Endothelial cell of umbilical vein (primary cell): ENCODE results near the gene LHPP. TPM values are rescaled to one million over a fixed set of nuclear protein-coding genes. Genes with fewer than 3 reads are reported as not detected.

Experiments used
- BruUV-seq: library from RNA; stranded (reverse); fragments of 400-500 nt; replicated peaks from 2 replicates; lab custom pipeline; 2021; lab: Mats Ljungman, UMichigan
- CTCF ChIA-PET: fragments of 300-600, 350-600 bp; sonication (Branson Sonifier 250); formaldehyde crosslinking; loops from one replicate; lab custom pipeline; 2021; ENCODE audit warnings: antibody characterized with exemption, inconsistent platforms; lab: Charles Lee
- POLR2A ChIA-PET: fragments of 300-600, 350-600 bp; sonication (Branson Sonifier 250); formaldehyde crosslinking; loops from one replicate; lab custom pipeline; 2021; ENCODE audit warnings: antibody characterized with exemption, inconsistent platforms; lab: Charles Lee
- DNase-seq: peaks from one replicate; pipeline ENCODE4 v3.0.0-alpha.2; 2011; ENCODE audit warnings: low read depth, low spot score
- FAIRE-seq: peaks from 2 replicates; lab custom pipeline; 2011; peaks lifted over from hg19 to GRCh38; lab: Jason Lieb, UNC
- H2AFZ ChIP-seq: 2 replicates; pipeline ENCODE4 v1.6.0; 2012; ENCODE audit warnings: low read depth, low read length, control low read depth, inconsistent platforms
- H3K27ac ChIP-seq: 2 replicates; pipeline ENCODE4 v1.5.1; 2011; ENCODE audit warnings: low read depth, mild to moderate bottlenecking, control low read depth, low read length, moderate library complexity; ENCODE audit not compliant: insufficient read depth
- H3K27me3 ChIP-seq, 2 experiments: 2 replicates each; pipeline versions ENCODE4 v1.6.0 to v1.6.1; 2011; ENCODE audit warnings: low read length in 2 of 2, mixed read lengths in 1 of 2; ENCODE audit not compliant: control insufficient read depth in 2 of 2, insufficient read depth in 2 of 2
- H3K36me3 ChIP-seq, 2 experiments: 2 replicates in 1 of 2; 3 replicates in 1 of 2; pipeline ENCODE4 v1.5.1; 2011; ENCODE audit warnings: low read length in 2 of 2, mild to moderate bottlenecking in 1 of 2, moderate library complexity in 1 of 2; ENCODE audit not compliant: control insufficient read depth in 2 of 2, insufficient read depth in 2 of 2; ENCODE audit errors: extremely low read depth in 1 of 2
- H3K4me1 ChIP-seq: 3 replicates; pipeline ENCODE4 v1.5.1; 2011; ENCODE audit warnings: mild to moderate bottlenecking, low read length; ENCODE audit not compliant: control insufficient read depth, insufficient read depth; ENCODE audit errors: extremely low read depth
- H3K4me2 ChIP-seq: 2 replicates; pipeline ENCODE4 v1.6.1; 2011; ENCODE audit warnings: low read length, control low read depth, mixed read lengths; ENCODE audit not compliant: insufficient read depth
- H3K4me3 ChIP-seq, 3 experiments: fragments of 200-600 bp in 1 of 3; sonication (generic), shearing (Covaris generic) in 1 of 3; replicated peaks in 1 of 3; 2 replicates each; pipeline ENCODE4 v1.5.1; 2011 to 2016; ENCODE audit warnings: control low read depth in 3 of 3, low read length in 3 of 3, mild to moderate bottlenecking in 2 of 3, inconsistent platforms in 1 of 3, low read depth in 1 of 3, moderate library complexity in 1 of 3; ENCODE audit not compliant: insufficient read depth in 1 of 3
- H3K79me2 ChIP-seq: 2 replicates; pipeline ENCODE4 v1.6.0; 2012; ENCODE audit warnings: low read length, inconsistent platforms; ENCODE audit not compliant: control insufficient read depth, insufficient read depth
- H3K9ac ChIP-seq: replicated peaks from 2 replicates; pipeline ENCODE3; 2011; ENCODE audit warnings: low read length, control low read depth; ENCODE audit not compliant: insufficient read depth; ENCODE audit errors: extremely low read depth
- H3K9me1 ChIP-seq: replicated peaks from 3 replicates; pipeline ENCODE4 v1.6.0; 2011; ENCODE audit warnings: mild to moderate bottlenecking, low read length; ENCODE audit not compliant: control insufficient read depth, insufficient read depth; ENCODE audit errors: extremely low read depth
- H3K9me3 ChIP-seq: replicated peaks from 2 replicates; pipeline ENCODE4 v1.5.1; 2012; ENCODE audit warnings: low read length, inconsistent platforms; ENCODE audit not compliant: control insufficient read depth, insufficient read depth
- H4K20me1 ChIP-seq: replicated peaks from 2 replicates; pipeline ENCODE3; 2011; ENCODE audit warnings: mild to moderate bottlenecking, low read length; ENCODE audit not compliant: control insufficient read depth, insufficient read depth; ENCODE audit errors: extremely low read depth
- EZH2 ChIP-seq: IDR thresholded peaks from 2 replicates; pipeline ENCODE4 v1.6.1; 2012; ENCODE audit warnings: borderline replicate concordance, low read depth, mild to moderate bottlenecking, moderate library complexity, low read length, inconsistent platforms; ENCODE audit not compliant: severe bottlenecking
- FOS ChIP-seq: IDR thresholded peaks from 2 replicates; pipeline ENCODE4 v1.6.1; 2011; ENCODE audit warnings: mild to moderate bottlenecking, low read length, moderate library complexity, borderline replicate concordance; ENCODE audit not compliant: insufficient read depth
- GATA2 ChIP-seq: IDR thresholded peaks from 2 replicates; pipeline ENCODE4 v1.7.0; 2011; ENCODE audit warnings: low read depth, mild to moderate bottlenecking, moderate library complexity, mixed read lengths, low read length; ENCODE audit not compliant: insufficient read length, insufficient read depth
- JUN ChIP-seq: IDR thresholded peaks from 2 replicates; pipeline ENCODE4 v1.6.1; 2011; ENCODE audit warnings: borderline replicate concordance, low read depth; ENCODE audit not compliant: insufficient read length, insufficient read depth
- MAX ChIP-seq: IDR thresholded peaks from 2 replicates; pipeline ENCODE4 v1.6.1; 2011; ENCODE audit not compliant: insufficient read depth, insufficient read length
- MYC ChIP-seq: IDR thresholded peaks from one replicate; pipeline ENCODE4 v1.6.1; 2011; ENCODE audit warnings: mild to moderate bottlenecking, low read depth, low read length
- POLR2A ChIP-seq: IDR thresholded peaks from 2 replicates; pipeline ENCODE4 v1.6.1; 2012; ENCODE audit warnings: low read depth, mild to moderate bottlenecking, control low read depth, low read length
- POLR2AphosphoS5 ChIP-seq: IDR thresholded peaks from 2 replicates; pipeline ENCODE4 v1.6.1; 2012; ENCODE audit warnings: low read depth, mild to moderate bottlenecking, control low read depth, low read length, moderate library complexity; ENCODE audit not compliant: insufficient read depth
- dilution Hi-C: fragments of 300-500 bp; cut with MboI; formaldehyde crosslinking; loops from one replicate; pipeline ENCODE4 v1.15.0; 2019; ENCODE audit warnings: low sequenced_read_pairs; ENCODE audit not compliant: extremely low pct_ligation_motif_present
- intact Hi-C: fragments of 100-400 bp; cut with micrococcal nuclease; formaldehyde crosslinking; loops from one replicate; pipeline ENCODE4 v1.10.0; 2022
- polyA plus RNA-seq, 4 experiments: library from polyadenylated mRNA; depleted of rRNA in 3 of 4; stranded (reverse) in 3 of 4; unstranded in 1 of 4; fragments of >200 nt; gene quantifications; 2 replicates each; pipeline versions ENCODE4 v1.2.1 to v1.2.3, GENCODE V29; 2011 to 2012; ENCODE audit warnings: missing spikeins in 1 of 4
- total RNA-seq: library from RNA; stranded (reverse); gene quantifications from 2 replicates; pipeline ENCODE4 v1.2.3, GENCODE V29; 2021
- TF ChIP-seq, protein P1 (sequence below), 2 donors: IDR thresholded peaks; 1 replicate in 1 of 2; 2 replicates in 1 of 2; pipeline ENCODE4 v1.5.1; 2011; ENCODE audit warnings: low read length in 2 of 2, mild to moderate bottlenecking in 2 of 2, moderate library complexity in 2 of 2, control low read depth in 1 of 2, inconsistent platforms in 1 of 2, low read depth in 1 of 2; ENCODE audit not compliant: insufficient read depth in 1 of 2; ENCODE audit errors: extremely low read depth in 1 of 2

Gene LHPP
- total and polyA plus RNA-seq, 2 donors (not counting 3 experiments of a cell fraction or from before 2014, with no cell fraction given) = 5.8 to 11.2 TPM

DNA sequence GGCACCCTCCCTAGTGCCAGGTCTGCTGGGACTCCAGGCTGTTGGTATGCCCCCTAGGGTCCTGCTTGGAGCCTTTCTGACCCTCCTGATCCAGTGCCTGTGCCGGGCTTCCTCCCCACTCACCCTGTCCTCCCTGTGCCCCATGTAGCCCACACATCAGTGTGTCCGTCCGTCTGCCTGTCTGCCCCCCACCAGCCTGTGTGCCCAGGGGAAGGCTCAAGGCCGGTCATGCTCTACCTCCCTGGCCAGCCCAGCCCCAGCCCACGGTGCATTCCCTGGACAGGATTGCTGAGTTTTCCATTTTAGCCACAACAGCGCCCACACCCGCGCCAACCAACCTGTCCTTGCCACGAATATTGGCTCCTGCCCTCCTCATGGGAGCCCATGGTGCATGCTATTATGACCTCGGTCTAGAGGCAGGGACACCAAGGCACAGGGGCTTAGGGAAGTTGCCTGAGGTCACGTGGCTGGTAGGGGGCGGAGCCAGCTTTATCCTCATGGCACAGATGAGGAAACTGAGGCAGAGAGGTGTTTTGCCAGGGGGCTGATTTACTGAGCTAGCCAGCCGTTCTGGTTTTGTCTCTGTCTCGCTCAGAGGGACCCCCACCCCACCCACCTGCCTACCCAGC is 146.6 kb downstream of the LHPP start:
- H3K4me2 ChIP-seq = no peak overlapping the region
- no peaks in the 10 kb centered on the region for H3K9me1 ChIP-seq
- no peaks in the 10 kb centered on the region for H4K20me1 ChIP-seq
- no peaks in the 10 kb centered on the region for H3K27me3 ChIP-seq
- no peak for FAIRE-seq
- dilution Hi-C loops (no loop called here), intact Hi-C loops (loop anchor here (10.0 kb wide), 1 partner anchor 1603 kb away; the partner anchor contains the start of genes ACADSB and IKZF5)
- DNase-seq = no peak
- H3K27ac ChIP-seq = no peak overlapping the region
- peaks cover 7% of the 10 kb centered on the region for H3K4me1 ChIP-seq
- no peak overlapping the region for H3K4me3 ChIP-seq
- TF ChIP-seq MAX = no peak
- no peak for TF ChIP-seq JUN
- TF ChIP-seq GATA2 = no peak
- TF ChIP-seq, protein P1, sequence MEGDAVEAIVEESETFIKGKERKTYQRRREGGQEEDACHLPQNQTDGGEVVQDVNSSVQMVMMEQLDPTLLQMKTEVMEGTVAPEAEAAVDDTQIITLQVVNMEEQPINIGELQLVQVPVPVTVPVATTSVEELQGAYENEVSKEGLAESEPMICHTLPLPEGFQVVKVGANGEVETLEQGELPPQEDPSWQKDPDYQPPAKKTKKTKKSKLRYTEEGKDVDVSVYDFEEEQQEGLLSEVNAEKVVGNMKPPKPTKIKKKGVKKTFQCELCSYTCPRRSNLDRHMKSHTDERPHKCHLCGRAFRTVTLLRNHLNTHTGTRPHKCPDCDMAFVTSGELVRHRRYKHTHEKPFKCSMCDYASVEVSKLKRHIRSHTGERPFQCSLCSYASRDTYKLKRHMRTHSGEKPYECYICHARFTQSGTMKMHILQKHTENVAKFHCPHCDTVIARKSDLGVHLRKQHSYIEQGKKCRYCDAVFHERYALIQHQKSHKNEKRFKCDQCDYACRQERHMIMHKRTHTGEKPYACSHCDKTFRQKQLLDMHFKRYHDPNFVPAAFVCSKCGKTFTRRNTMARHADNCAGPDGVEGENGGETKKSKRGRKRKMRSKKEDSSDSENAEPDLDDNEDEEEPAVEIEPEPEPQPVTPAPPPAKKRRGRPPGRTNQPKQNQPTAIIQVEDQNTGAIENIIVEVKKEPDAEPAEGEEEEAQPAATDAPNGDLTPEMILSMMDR (IDR thresholded peaks at IDR 0.05; ENCODE audit: extremely low read depth in 1 of 2, insufficient read depth in 1 of 2, low read depth in 1 of 2, low read length in 2 of 2) = no peak
- no peak for TF ChIP-seq MYC
- TF ChIP-seq FOS = no peak
- TF ChIP-seq EZH2 = no peak
- no peak for TF ChIP-seq POLR2AphosphoS5
- TF ChIP-seq POLR2A = no peak
- POLR2A ChIA-PET = no interaction called here
- no peaks in the 10 kb centered on the region for H3K36me3 ChIP-seq
- BruUV-seq = no TSS peak
- CTCF ChIA-PET = interaction anchor here (2.6 kb wide), 1 partner anchor 133 kb away, joined by 19 read pairs; no protein-coding TSS in a partner anchor
- H2AFZ ChIP-seq = no peak overlapping the region
- no peaks in the 10 kb centered on the region for H3K79me2 ChIP-seq
- H3K9me3 ChIP-seq = no peaks in the 10 kb centered on the region
- no peak overlapping the region for H3K9ac ChIP-seq
